Activated CD4-positive, alpha-beta T cell treated with anti-CD3 and anti-CD28 coated beads, Interleukin-2, amount 50 U/mL, for 16 hours (primary cell): ENCODE measurements around the gene CSF2.
"Not testable (repeated sequence)": the region's sequence is repeated elsewhere in the genome, so short reads cannot be mapped to it uniquely, and the experiment has no call there.

Experiments used
- DNase-seq: peaks from one replicate; pipeline ENCODE4 v3.0.0-alpha.2; 2020

Gene CSF2

DNA sequence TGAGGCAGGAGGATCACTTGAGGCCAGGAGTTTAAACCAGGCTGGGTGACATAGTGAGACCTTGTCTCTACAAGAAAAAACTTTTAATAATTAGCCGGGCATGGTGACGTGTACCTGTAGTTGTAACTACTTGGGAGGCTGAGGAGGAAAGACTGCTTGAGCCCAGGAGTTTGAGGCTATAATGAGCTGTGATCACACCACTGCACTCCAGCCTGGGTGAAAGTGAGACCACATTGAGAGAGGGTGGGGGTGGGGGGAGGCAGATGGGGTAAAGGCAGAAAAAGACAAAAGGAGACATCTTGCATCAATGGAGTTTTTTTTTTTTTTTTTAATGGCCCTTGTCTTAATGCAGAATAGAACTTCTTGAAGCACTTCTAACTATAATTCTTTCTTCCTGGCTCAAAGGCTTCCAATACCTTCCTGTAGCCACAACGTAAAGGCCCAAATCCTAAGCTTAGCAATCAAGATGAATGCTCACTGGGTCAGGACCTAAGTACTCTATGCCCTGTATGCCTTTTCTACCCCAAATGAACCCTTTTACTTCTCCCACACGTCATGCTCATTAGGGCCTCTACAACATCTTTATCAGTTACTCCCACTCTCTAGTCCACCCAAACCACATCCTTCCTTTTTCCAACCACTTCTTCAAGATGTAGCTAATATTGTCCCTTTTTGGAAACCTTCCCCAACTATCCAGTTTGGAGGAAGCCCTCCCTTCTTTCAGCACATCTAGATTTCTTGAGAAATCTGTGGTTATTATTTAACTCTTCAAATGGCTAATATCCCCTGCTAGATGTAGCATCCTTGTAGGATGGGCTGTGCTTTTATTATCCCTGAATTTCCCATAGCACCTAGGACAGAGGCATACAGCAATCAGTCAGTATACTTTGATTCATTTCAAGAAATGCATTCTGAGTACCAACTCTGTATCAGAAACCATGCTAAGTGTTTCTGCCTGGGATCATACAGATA lies 40.8 kb downstream of the CSF2 start:
- peak; percentile 44 for DNase-seq

DNA sequence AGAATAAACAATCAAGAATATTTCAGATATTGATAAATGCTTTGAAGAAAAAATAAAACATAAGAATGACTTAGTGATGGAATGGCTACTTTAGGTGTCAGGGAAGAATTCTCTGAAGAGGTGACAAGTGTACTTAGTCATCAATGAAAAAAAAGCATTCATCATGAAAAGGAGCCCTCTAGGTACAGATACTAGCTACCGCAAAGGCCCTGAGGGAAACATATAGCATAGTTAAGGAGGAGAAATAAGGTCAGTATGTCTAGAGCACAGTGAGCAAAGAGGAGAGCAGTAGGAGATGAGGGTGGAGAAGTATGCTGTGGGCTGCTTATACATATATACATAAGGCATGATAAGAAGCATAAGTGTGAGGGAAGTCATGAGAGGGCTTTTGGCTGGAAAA lies 41.8 kb downstream of the CSF2 start:
- DNase-seq, result peak; percentile 41

DNA sequence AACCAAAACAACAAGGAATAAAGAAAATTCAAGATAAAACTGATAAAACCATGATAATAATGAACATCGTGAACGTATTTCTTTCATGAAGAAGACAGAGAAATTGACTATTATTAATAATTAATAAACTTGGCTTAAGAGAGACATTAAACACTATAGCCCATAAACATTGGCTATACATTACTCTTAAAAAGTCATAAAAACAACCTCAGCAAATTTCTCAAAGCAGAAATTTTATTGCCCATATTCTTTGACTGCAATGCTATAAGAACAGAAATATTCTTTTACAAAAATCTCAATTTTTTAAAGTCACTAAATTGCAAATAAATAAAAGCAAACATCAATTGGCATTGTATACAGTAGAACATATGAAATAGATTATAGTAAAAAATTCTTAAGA lies 42.5 kb downstream of the CSF2 start:
- DNase-seq, result no peak

DNA sequence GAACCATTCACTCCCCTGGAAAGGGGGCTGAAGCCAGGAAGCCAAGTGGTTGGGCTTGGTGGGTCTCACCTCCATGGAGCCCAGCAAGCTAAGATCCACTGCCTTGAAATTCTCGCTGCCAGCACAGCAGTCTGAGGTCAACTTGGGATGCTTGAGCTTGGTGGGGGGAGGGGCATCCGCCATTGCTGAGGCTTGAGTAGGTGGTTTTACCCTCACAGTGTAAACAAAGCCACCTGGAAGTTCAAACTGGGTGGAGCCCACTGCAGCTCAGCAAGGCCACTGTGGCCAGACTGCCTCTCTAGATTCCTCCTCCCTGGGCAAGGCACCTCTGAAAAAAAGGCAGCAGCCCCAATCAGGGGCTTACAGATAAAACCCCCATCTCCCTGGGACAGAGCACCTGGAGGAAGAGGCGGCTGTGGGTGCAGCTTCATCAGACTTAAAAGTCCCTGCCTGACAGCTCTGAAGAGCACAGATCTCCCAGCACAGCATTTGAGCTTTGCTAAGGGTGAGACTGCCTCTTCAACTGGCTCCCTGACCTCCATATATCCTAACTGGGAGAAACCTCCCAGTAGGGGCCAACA lies 43.4 kb downstream of the CSF2 start:
- DNase-seq, result not testable (repeated sequence)

DNA sequence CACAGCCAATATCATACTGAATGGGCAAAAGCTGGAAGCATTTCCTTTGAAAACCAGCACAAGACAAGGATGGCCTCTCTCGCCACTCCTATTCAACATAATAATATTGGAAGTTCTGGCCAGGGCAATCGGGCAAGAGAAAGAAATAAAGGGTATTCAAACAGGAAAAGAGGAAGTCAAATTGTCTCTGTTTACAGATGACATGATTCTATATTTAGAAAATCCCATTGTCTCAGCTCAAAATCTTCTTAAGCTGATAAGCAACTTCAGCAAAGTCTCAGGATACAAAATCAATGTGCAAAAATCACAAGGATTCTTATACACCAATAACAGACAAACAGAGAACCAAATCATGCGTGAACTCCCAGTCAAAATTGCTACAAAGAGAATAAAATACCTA lies 47.1 kb downstream of the CSF2 start:
- DNase-seq, result not testable (repeated sequence)

DNA sequence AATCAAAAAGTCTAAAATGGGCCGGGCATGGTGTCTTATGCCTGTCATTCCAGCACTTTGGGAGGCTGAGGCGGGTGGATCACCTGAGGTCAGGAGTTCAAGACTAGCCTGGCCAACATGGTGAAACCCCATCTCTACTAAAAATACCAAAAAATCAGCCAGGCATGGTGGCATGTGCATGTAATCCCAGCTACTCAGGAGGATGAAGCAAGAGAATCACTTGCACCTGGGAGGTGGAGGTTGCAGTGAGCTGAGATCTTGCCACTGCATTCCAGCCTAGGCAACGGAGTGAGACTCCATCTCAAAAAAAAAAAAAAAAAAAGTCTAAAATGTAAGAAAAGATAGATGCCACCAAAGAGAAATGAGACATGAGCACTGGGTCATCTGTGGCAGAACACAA lies 49.4 kb downstream of the CSF2 start:
- not testable (repeated sequence) for DNase-seq

DNA sequence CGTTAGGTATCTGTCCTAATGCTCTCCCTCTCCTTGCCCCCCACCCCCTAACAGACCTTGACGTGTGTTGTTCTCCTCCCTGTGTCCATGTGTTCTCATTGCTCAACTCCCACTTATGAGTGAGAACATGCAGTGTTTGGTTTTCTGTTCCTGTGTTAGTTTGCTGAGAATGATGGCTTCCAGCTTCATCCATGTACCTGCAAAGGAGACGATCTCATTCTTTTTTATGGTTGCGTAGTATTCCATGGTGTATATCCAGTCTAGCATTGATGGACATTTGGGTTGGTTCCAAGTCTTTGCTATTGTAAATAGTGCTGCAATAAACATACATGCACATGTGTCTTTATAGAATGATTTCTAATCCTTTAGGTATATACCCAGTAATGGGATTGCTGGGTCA lies 50.0 kb downstream of the CSF2 start:
- not testable (repeated sequence) for DNase-seq
